ENCODE results near the gene DDX31.

The DDX31 gene

GRCh38 chr9:132551556-132551955 lies 118.2 kb downstream of the DDX31 start:
- no peaks in the 10 kb centered on the region for H3K36me3 Mint-ChIP-seq (ENCODE audit: low read depth)
- H3K4me1 Mint-ChIP-seq (ENCODE audit: low read depth) = no peaks in the 10 kb centered on the region
- no peak overlapping the region for H3K4me3 Mint-ChIP-seq
- no peak overlapping the region for H3K27ac Mint-ChIP-seq
- peaks cover 15% of the 10 kb centered on the region for H3K27me3 Mint-ChIP-seq
- H3K9me3 Mint-ChIP-seq = no peaks in the 10 kb centered on the region

GRCh38 chr9:132548751-132549640 lies 120.8 kb downstream of the DDX31 start:
- H3K4me3 Mint-ChIP-seq = no peak overlapping the region
- no peaks in the 10 kb centered on the region for H3K36me3 Mint-ChIP-seq (ENCODE audit: low read depth)
- H3K9me3 Mint-ChIP-seq = no peaks in the 10 kb centered on the region
- peaks cover 7% of the 10 kb centered on the region for H3K27me3 Mint-ChIP-seq
- no peaks in the 10 kb centered on the region for H3K4me1 Mint-ChIP-seq (ENCODE audit: low read depth)
- H3K27ac Mint-ChIP-seq = no peak overlapping the region

DNA sequence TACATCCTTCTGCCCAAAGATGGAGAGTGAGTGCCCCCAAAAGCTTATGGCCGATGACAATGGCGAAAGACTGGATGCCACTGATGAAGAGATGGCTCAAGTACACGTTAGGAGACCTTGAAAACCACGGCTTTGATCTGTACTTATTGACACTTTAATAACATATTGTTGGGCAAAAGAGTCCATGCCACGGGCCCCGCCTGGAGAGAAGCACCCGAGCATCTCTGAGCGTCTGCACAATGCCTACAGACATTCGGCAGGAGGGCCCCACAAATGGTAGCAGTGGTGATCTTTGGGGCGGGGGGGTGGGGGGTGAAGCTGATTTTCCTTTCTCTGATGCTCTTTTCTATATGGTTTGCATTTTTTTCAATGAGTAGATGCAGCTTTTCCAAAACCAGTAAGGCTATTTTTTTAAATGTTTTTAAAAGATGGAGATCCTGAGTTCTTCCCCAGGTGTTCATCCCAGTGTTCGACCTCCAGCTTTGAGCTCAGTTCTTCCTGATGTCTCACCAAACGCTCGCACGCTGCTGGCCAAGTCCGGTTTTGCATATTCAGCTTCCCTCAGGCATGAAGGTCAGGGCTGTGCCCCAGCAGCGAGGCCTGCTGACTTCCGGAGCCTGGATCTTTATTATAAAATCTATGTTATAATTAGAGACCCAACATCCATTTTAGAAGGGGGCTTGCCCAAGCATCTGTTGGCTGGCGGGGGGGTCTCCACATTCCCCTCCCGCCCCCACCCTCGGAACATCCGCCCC lies 121.6 kb downstream of the DDX31 start:
- Mint-ChIP-seq H3K27me3 (peaks cover 7% of the 10 kb centered on the region), H3K4me1 (ENCODE audit: low read depth) (no peaks in the 10 kb centered on the region), H3K4me3 (no peak overlapping the region), H3K36me3 (ENCODE audit: low read depth) (no peaks in the 10 kb centered on the region), H3K27ac (no peak overlapping the region), H3K9me3 (no peaks in the 10 kb centered on the region)

- Mint-ChIP-seq H3K27ac (no peak overlapping the region), H3K36me3 (ENCODE audit: low read depth) (no peaks in the 10 kb centered on the region), H3K27me3 (peaks cover 7% of the 10 kb centered on the region), H3K4me1 (ENCODE audit: low read depth) (no peaks in the 10 kb centered on the region), H3K9me3 (no peaks in the 10 kb centered on the region), H3K4me3 (no peak overlapping the region)
Observed at GRCh38 chr9:132547436-132547835, 122.3 kb downstream of the DDX31 start.

DNA sequence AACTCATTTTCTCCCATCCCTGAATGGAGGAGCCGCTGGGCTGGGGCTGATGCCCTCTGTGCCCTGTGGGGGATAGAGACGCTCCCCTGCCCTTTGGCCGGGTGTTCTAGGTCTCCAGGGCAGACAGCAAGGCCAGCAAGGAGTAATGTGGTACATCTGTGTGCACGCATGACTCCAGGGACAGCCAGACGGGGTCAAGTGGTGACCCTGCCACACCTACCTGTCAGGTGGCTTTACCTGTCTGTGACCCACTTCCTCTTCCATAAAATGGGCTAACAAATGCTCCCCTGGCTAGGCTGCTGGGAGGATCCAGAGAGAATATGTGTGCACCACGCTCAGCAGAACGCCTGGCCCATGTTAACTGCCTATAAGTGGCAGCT lies 122.7 kb downstream of the DDX31 start:
- Mint-ChIP-seq H3K4me3 (no peak overlapping the region), H3K4me1 (ENCODE audit: low read depth) (no peaks in the 10 kb centered on the region), H3K27me3 (peaks cover 7% of the 10 kb centered on the region), H3K27ac (no peak overlapping the region), H3K9me3 (no peaks in the 10 kb centered on the region), H3K36me3 (ENCODE audit: low read depth) (no peaks in the 10 kb centered on the region)

- Mint-ChIP-seq H3K27me3 (peaks cover 7% of the 10 kb centered on the region), H3K27ac (no peak overlapping the region), H3K36me3 (ENCODE audit: low read depth) (no peaks in the 10 kb centered on the region)
Observed at GRCh38 chr9:132546148-132547051, 123.4 kb downstream of the DDX31 start.

DNA sequence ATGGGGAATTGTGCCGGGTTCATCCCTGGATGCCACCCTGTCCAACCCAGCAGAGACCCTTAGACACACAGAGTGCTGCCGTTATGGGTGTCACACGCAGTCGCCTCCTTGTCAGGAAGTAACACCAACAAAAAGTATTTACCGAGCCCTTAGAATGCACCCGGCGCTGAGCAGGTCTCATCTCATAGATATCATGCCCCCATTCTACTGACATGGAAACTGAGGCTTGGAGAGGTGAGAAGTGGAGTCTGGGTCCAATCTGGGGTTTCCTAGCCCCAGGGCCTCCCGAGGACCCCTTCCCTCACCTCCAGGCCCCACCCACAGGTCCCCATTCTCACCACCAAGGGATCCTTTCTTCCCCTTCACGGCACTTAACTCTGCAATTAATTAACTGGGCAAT lies 124.2 kb downstream of the DDX31 start:
- H3K4me3 Mint-ChIP-seq = no peak overlapping the region
- H3K9me3 Mint-ChIP-seq = no peaks in the 10 kb centered on the region
- H3K36me3 Mint-ChIP-seq (ENCODE audit: low read depth) = no peaks in the 10 kb centered on the region
- peaks cover 7% of the 10 kb centered on the region for H3K27me3 Mint-ChIP-seq
- H3K4me1 Mint-ChIP-seq (ENCODE audit: low read depth) = no peaks in the 10 kb centered on the region
- H3K27ac Mint-ChIP-seq = no peak overlapping the region

More at GRCh38 chr9:132546148-132547051, 123.4 kb downstream of the DDX31 start:
- H3K9me3 Mint-ChIP-seq = no peaks in the 10 kb centered on the region
- H3K4me3 Mint-ChIP-seq = no peak overlapping the region
- H3K4me1 Mint-ChIP-seq (ENCODE audit: low read depth) = no peaks in the 10 kb centered on the region

- Mint-ChIP-seq H3K4me3 (no peak overlapping the region), H3K4me1 (ENCODE audit: low read depth) (no peaks in the 10 kb centered on the region), H3K36me3 (ENCODE audit: low read depth) (no peaks in the 10 kb centered on the region), H3K27ac (no peak overlapping the region), H3K9me3 (no peaks in the 10 kb centered on the region), H3K27me3 (peaks cover 7% of the 10 kb centered on the region)
Observed at GRCh38 chr9:132543960-132544359, 125.8 kb downstream of the DDX31 start.

DNA sequence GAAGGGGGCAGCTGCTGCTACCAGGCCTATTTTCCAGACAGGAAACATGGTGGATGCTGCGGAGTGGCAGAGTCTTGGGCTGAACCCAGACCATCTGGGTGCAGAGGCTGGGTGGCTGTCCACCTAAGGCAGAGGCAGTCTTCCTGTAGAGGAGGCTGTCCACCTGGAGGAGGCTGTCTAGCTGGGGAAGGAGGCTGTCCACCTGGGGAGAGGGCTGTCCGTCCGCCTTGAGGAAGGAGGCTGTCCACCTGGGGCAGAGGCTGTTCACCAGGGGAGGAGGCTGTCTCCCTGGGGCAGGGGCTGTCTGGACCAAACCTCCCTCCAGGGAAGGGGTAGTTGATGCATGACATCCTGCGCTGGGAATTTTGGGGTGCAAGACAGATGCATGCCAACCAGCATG lies 126.5 kb downstream of the DDX31 start:
- H3K4me1 Mint-ChIP-seq (ENCODE audit: low read depth) = no peaks in the 10 kb centered on the region
- H3K27me3 Mint-ChIP-seq = peaks cover 7% of the 10 kb centered on the region
- no peaks in the 10 kb centered on the region for H3K9me3 Mint-ChIP-seq
- no peak overlapping the region for H3K4me3 Mint-ChIP-seq
- no peak overlapping the region for H3K27ac Mint-ChIP-seq
- no peaks in the 10 kb centered on the region for H3K36me3 Mint-ChIP-seq (ENCODE audit: low read depth)

All from stimulated activated naive CD8-positive, alpha-beta T cell treated with anti-CD3 and anti-CD28 coated beads, Interleukin-15, Interleukin-2, amounts not matched to agents 100 ng/mL and 50 ng/mL, for 24 hours (primary cell).